Measurements from ENCODE around the gene AQP3. TPM values are rescaled to one million over a fixed set of nuclear protein-coding genes. Genes with fewer than 3 reads are reported as not detected.
"Not testable (repeated sequence)": the region's sequence is repeated elsewhere in the genome, so short reads cannot be mapped to it uniquely, and the experiment has no call there.

Gene AQP3
- total and polyA plus RNA-seq, 2 donors, result 129 to 256 TPM

GRCh38 chr9:33458444-33458843 lies 11.1 kb upstream of the AQP3 start:
- peaks cover 36 to 69% of the 10 kb centered on the region in 2 donors for H3K4me1 ChIP-seq (ENCODE audit: control insufficient read depth in 2 of 2, insufficient read depth in 2 of 2, low read length in 2 of 2)
- H3K27me3 ChIP-seq (ENCODE audit: control insufficient read depth in 2 of 2, insufficient read depth in 1 of 2, low read length in 1 of 2), result no peaks in the 10 kb centered on the region
- DNase-seq (ENCODE audit: low read depth in 6 of 9, low spot score in 9 of 9), result peak in 2 of 9 donors; percentile 37 to 59
- H3K36me3 ChIP-seq (ENCODE audit: control insufficient read depth in 2 of 2, insufficient read depth in 2 of 2, low read length in 1 of 2), result peaks cover 32 to 33% of the 10 kb centered on the region in 2 donors
- H3K9me3 ChIP-seq (ENCODE audit: control insufficient read depth in 2 of 2, insufficient read depth in 1 of 2, low read length in 1 of 2), result peaks cover 0 to 4% of the 10 kb centered on the region in 2 donors
- 78% methylated on average over 4 of the region's 4 CpGs for WGBS
- H3K27ac ChIP-seq (ENCODE audit: low read depth in 1 of 2, low read length in 1 of 2), result peak overlapping the region; percentile 75 to 79
- H3K4me3 ChIP-seq (ENCODE audit: low read length in 2 of 2), result peak overlapping the region in 1 of 2 donors; percentile 62

- peak in 7 of 9 donors; percentile 46 to 88 (median 73) for DNase-seq (ENCODE audit: low read depth in 6 of 9, low spot score in 9 of 9)
- Histone ChIP-seq H3K9me3 (ENCODE audit: control insufficient read depth in 2 of 2, insufficient read depth in 1 of 2, low read length in 1 of 2) (peaks cover 0 to 4% of the 10 kb centered on the region in 2 donors), H3K4me1 (ENCODE audit: control insufficient read depth in 2 of 2, insufficient read depth in 2 of 2, low read length in 2 of 2) (peaks cover 49 to 89% of the 10 kb centered on the region in 2 donors), H3K4me3 (ENCODE audit: low read length in 2 of 2) (peak overlapping the region in 1 of 2 donors; percentile 62), H3K27ac (ENCODE audit: low read depth in 1 of 2, low read length in 1 of 2) (peak overlapping the region; percentile 55 to 98), H3K36me3 (ENCODE audit: control insufficient read depth in 2 of 2, insufficient read depth in 2 of 2, low read length in 1 of 2) (peaks cover 9 to 10% of the 10 kb centered on the region in 2 donors), H3K27me3 (ENCODE audit: control insufficient read depth in 2 of 2, insufficient read depth in 1 of 2, low read length in 1 of 2) (no peaks in the 10 kb centered on the region)
- WGBS, result 49% methylated on average over 7 of the region's 7 CpGs
Measured at GRCh38 chr9:33455945-33456344, 8.6 kb upstream of the AQP3 start.

GRCh38 chr9:33455456-33455855 lies 8.1 kb upstream of the AQP3 start:
- peaks cover 49 to 93% of the 10 kb centered on the region in 2 donors for H3K4me1 ChIP-seq (ENCODE audit: control insufficient read depth in 2 of 2, insufficient read depth in 2 of 2, low read length in 2 of 2)
- H3K4me3 ChIP-seq (ENCODE audit: low read length in 2 of 2); H3K9me3 ChIP-seq (ENCODE audit: control insufficient read depth in 2 of 2, insufficient read depth in 1 of 2, low read length in 1 of 2); DNase-seq (ENCODE audit: low read depth in 6 of 9, low spot score in 9 of 9); H3K36me3 ChIP-seq (ENCODE audit: control insufficient read depth in 2 of 2, insufficient read depth in 2 of 2, low read length in 1 of 2); H3K27me3 ChIP-seq (ENCODE audit: control insufficient read depth in 2 of 2, insufficient read depth in 1 of 2, low read length in 1 of 2): not testable (repeated sequence)
- 97% methylated on average over 8 of the region's 8 CpGs for WGBS
- H3K27ac ChIP-seq (ENCODE audit: low read depth in 1 of 2, low read length in 1 of 2), result peak overlapping the region; percentile 55 to 98

GRCh38 chr9:33454661-33455026 lies 7.3 kb upstream of the AQP3 start:
- Histone ChIP-seq H3K27ac (ENCODE audit: low read depth in 1 of 2, low read length in 1 of 2) (peak overlapping the region; percentile 81 to 98), H3K4me1 (ENCODE audit: control insufficient read depth in 2 of 2, insufficient read depth in 2 of 2, low read length in 2 of 2) (peaks cover 49 to 93% of the 10 kb centered on the region in 2 donors)

GRCh38 chr9:33453999-33454660 lies 6.7 kb upstream of the AQP3 start:
- peaks cover 0 to 4% of the 10 kb centered on the region in 2 donors for H3K9me3 ChIP-seq (ENCODE audit: control insufficient read depth in 2 of 2, insufficient read depth in 1 of 2, low read length in 1 of 2)
- DNase-seq (ENCODE audit: low read depth in 6 of 9, low spot score in 9 of 9), result peak in 7 of 9 donors; percentile 44 to 84 (median 64)
- peaks cover 46 to 92% of the 10 kb centered on the region in 2 donors for H3K4me1 ChIP-seq (ENCODE audit: control insufficient read depth in 2 of 2, insufficient read depth in 2 of 2, low read length in 2 of 2)
- whole genome bisulfite sequencing, result 73% methylated on average over 11 of the region's 11 CpGs
- H3K36me3 ChIP-seq (ENCODE audit: control insufficient read depth in 2 of 2, insufficient read depth in 2 of 2, low read length in 1 of 2), result peaks cover 2 to 3% of the 10 kb centered on the region in 2 donors
- no peaks in the 10 kb centered on the region for H3K27me3 ChIP-seq (ENCODE audit: control insufficient read depth in 2 of 2, insufficient read depth in 1 of 2, low read length in 1 of 2)
- peak overlapping the region in 1 of 2 donors; percentile 5 for H3K4me3 ChIP-seq (ENCODE audit: low read length in 2 of 2)
- H3K27ac ChIP-seq (ENCODE audit: low read depth in 1 of 2, low read length in 1 of 2), result peak overlapping the region; percentile 89 to 98

More at GRCh38 chr9:33454661-33455026, 7.3 kb upstream of the AQP3 start:
- H3K4me3 ChIP-seq (ENCODE audit: low read length in 2 of 2); H3K27me3 ChIP-seq (ENCODE audit: control insufficient read depth in 2 of 2, insufficient read depth in 1 of 2, low read length in 1 of 2); H3K9me3 ChIP-seq (ENCODE audit: control insufficient read depth in 2 of 2, insufficient read depth in 1 of 2, low read length in 1 of 2); H3K36me3 ChIP-seq (ENCODE audit: control insufficient read depth in 2 of 2, insufficient read depth in 2 of 2, low read length in 1 of 2); DNase-seq (ENCODE audit: low read depth in 6 of 9, low spot score in 9 of 9): not testable (repeated sequence)
- 91% methylated on average over 5 of the region's 5 CpGs for WGBS

- WGBS, result 82% methylated on average over 3 of the region's 3 CpGs
- peaks cover 2 to 3% of the 10 kb centered on the region in 2 donors for H3K36me3 ChIP-seq (ENCODE audit: control insufficient read depth in 2 of 2, insufficient read depth in 2 of 2, low read length in 1 of 2)
- DNase-seq (ENCODE audit: low read depth in 6 of 9, low spot score in 9 of 9), result peak in 3 of 9 donors; percentile 30 to 31 (median 30)
- H3K27ac ChIP-seq (ENCODE audit: low read depth in 1 of 2, low read length in 1 of 2), result peak overlapping the region; percentile 89 to 98
- peak overlapping the region in 1 of 2 donors; percentile 15 for H3K4me3 ChIP-seq (ENCODE audit: low read length in 2 of 2)
- peaks cover 0 to 5% of the 10 kb centered on the region in 2 donors for H3K9me3 ChIP-seq (ENCODE audit: control insufficient read depth in 2 of 2, insufficient read depth in 1 of 2, low read length in 1 of 2)
- no peaks in the 10 kb centered on the region for H3K27me3 ChIP-seq (ENCODE audit: control insufficient read depth in 2 of 2, insufficient read depth in 1 of 2, low read length in 1 of 2)
- H3K4me1 ChIP-seq (ENCODE audit: control insufficient read depth in 2 of 2, insufficient read depth in 2 of 2, low read length in 2 of 2), result peaks cover 48 to 92% of the 10 kb centered on the region in 2 donors
Measured at GRCh38 chr9:33453286-33453860, 6.0 kb upstream of the AQP3 start.

GRCh38 chr9:33452828-33453271 lies 5.5 kb upstream of the AQP3 start:
- DNase-seq (ENCODE audit: low read depth in 6 of 9, low spot score in 9 of 9), result peak in 6 of 9 donors; percentile 67 to 88 (median 71)
- WGBS, result 40% methylated on average over 7 of the region's 7 CpGs
- H3K4me3 ChIP-seq (ENCODE audit: low read length in 2 of 2), result peak overlapping the region in 1 of 2 donors; percentile 15
- H3K4me1 ChIP-seq (ENCODE audit: control insufficient read depth in 2 of 2, insufficient read depth in 2 of 2, low read length in 2 of 2), result peaks cover 45 to 92% of the 10 kb centered on the region in 2 donors
- peaks cover 0 to 10% of the 10 kb centered on the region in 2 donors for H3K9me3 ChIP-seq (ENCODE audit: control insufficient read depth in 2 of 2, insufficient read depth in 1 of 2, low read length in 1 of 2)
- H3K27ac ChIP-seq (ENCODE audit: low read depth in 1 of 2, low read length in 1 of 2), result peak overlapping the region; percentile 89 to 98
- H3K36me3 ChIP-seq (ENCODE audit: control insufficient read depth in 2 of 2, insufficient read depth in 2 of 2, low read length in 1 of 2), result peaks cover 2 to 3% of the 10 kb centered on the region in 2 donors
- no peaks in the 10 kb centered on the region for H3K27me3 ChIP-seq (ENCODE audit: control insufficient read depth in 2 of 2, insufficient read depth in 1 of 2, low read length in 1 of 2)

GRCh38 chr9:33450621-33451146 lies 3.3 kb upstream of the AQP3 start:
- Histone ChIP-seq H3K4me3 (ENCODE audit: low read length in 2 of 2) (no peak overlapping the region), H3K36me3 (ENCODE audit: control insufficient read depth in 2 of 2, insufficient read depth in 2 of 2, low read length in 1 of 2) (peaks cover 0 to 3% of the 10 kb centered on the region in 2 donors), H3K4me1 (ENCODE audit: control insufficient read depth in 2 of 2, insufficient read depth in 2 of 2, low read length in 2 of 2) (peaks cover 32 to 90% of the 10 kb centered on the region in 2 donors), H3K27me3 (ENCODE audit: control insufficient read depth in 2 of 2, insufficient read depth in 1 of 2, low read length in 1 of 2) (peaks cover 0 to 2% of the 10 kb centered on the region in 2 donors), H3K9me3 (ENCODE audit: control insufficient read depth in 2 of 2, insufficient read depth in 1 of 2, low read length in 1 of 2) (peaks cover 0 to 9% of the 10 kb centered on the region in 2 donors), H3K27ac (ENCODE audit: low read depth in 1 of 2, low read length in 1 of 2) (peak overlapping the region in 1 of 2 donors; percentile 55)
- no peak for DNase-seq (ENCODE audit: low read depth in 6 of 9, low spot score in 9 of 9)
- WGBS, result 96% methylated on average over 4 of the region's 4 CpGs

- Histone ChIP-seq H3K36me3 (ENCODE audit: control insufficient read depth in 2 of 2, insufficient read depth in 2 of 2, low read length in 1 of 2) (peaks cover 7 to 8% of the 10 kb centered on the region in 2 donors), H3K9me3 (ENCODE audit: control insufficient read depth in 2 of 2, insufficient read depth in 1 of 2, low read length in 1 of 2) (peaks cover 0 to 6% of the 10 kb centered on the region in 2 donors), H3K4me1 (ENCODE audit: control insufficient read depth in 2 of 2, insufficient read depth in 2 of 2, low read length in 2 of 2) (peaks cover 37 to 92% of the 10 kb centered on the region in 2 donors), H3K27ac (ENCODE audit: low read depth in 1 of 2, low read length in 1 of 2) (no peak overlapping the region), H3K4me3 (ENCODE audit: low read length in 2 of 2) (no peak overlapping the region), H3K27me3 (ENCODE audit: control insufficient read depth in 2 of 2, insufficient read depth in 1 of 2, low read length in 1 of 2) (peaks cover 0 to 2% of the 10 kb centered on the region in 2 donors)
- DNase-seq (ENCODE audit: low read depth in 6 of 9, low spot score in 9 of 9), result no peak
- WGBS, result 99% methylated on average over 5 of the region's 5 CpGs
Measured at GRCh38 chr9:33449715-33450114, 2.3 kb upstream of the AQP3 start.
